GM21447 (cell line): ENCODE results near the gene PKIG.
"Not testable (repeated sequence)": the region's sequence is repeated elsewhere in the genome, so short reads cannot be mapped to it uniquely, and the experiment has no call there.

Experiments
- ATAC-seq: cut with Tn5 transposase; IDR thresholded peaks from one replicate; pipeline ENCODE4 v1.9.1; 2021; ENCODE audit not compliant: unreplicated experiment

PKIG gene

DNA sequence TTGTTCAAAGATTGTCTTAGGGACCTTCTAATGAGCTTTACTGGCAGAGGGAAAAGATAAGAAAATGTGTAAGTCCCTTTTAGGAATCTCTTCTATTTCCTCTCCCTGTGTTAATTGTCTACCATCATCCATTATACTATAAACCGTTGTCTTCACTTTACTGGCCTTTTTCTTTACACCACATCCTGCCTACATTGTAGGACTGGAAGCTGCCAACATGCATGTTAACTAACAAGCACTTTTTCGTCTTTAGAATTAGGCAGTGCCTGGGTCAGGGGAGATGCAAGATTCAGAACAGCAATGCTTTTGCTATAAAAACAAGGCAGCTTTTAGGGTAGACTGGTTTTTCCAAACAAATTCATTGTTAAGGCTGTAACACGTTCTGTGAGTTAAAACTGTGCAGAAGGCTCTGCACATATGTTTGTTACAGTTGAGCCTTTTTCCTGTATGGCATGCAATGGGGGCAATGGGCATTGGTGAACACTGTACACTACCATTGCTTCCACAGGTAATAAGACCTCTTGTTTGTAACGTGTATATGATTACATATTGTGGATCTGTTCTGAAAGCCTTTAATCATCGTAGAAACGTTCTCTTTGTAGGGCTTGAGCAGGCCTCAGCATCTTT, 10.9 kb upstream of the PKIG start:
- no peak for ATAC-seq

DNA sequence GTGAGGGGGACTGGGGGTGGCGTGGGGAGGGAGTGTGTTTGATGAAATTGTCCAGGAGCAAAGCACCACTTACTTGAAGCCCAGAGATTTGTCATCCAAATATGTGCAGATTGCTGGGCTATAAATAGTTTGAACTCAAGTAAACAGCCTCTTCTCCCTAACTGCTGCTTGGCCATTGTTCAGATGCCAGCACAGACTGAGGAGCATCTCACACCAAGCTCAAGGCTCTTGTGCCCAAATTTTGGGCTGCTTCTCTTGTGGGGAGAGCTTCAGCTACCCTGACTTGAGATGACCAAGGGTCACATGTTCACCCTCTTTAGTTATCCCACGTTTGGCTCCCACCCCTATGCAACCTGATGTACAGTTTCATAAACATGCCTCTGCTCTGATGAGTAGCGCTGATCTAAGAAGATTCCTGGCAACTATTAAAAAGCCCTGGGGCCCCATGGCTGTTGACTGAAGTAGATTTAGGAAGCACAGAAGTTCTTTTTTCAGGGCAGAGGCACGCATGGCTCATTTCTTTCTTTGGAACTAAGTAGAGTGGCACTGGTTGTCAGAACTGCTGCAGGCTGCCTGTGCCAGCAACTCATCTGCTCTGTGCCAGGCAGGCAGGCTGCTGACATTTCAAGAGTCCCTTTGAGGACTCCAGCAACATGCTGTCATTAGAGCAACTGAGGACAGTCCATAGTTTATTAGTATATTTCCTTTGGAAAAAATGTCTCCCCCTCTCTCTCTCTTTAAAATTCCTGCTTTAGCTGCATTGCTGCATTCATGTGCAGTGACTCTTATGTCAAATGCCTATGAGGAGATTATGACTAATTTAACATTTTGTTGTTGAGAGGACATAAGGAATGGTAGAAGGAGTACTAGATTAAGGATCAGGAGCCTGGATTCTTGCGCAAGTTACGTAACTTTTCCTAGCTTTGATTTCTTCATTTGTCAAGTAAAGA, 9.6 kb upstream of the PKIG start:
- no peak for ATAC-seq

DNA sequence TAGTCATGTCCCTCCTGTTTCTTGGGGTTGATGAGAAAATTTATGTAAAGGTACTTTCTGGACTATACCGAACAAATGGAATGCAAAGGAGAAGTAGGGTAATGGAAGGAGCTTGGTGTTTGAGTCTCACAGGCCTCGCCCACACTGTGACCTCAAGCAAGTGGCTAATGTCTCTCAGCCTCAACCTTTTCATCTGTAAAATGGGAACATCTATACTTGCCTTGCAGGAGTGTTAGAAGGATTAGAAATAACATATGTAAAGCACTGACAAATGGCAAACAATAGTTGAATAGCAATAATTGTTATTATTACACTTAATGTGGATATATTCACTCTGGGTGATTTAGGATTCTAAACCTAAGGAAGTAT, 8.9 kb upstream of the PKIG start:
- no peak for ATAC-seq

DNA sequence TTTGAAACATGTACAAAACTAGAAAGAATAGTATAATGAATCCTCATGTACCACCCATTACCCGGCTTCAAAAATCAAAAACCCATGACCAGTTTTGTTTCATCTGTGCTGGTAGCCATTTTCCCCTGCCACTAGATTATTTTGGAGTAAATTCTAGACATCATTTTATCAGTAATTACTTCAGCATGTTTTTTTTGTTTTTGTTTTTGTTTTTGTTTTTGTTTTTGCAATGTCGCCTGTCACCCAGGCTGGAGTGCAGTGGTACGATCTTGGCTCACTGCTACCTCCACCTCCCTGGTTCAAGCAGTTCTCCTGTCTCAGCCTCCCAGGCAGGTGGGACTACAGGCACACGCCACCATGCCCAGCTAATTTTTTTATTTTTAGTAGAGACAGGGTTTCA, 8.0 kb upstream of the PKIG start:
- no peak for ATAC-seq

DNA sequence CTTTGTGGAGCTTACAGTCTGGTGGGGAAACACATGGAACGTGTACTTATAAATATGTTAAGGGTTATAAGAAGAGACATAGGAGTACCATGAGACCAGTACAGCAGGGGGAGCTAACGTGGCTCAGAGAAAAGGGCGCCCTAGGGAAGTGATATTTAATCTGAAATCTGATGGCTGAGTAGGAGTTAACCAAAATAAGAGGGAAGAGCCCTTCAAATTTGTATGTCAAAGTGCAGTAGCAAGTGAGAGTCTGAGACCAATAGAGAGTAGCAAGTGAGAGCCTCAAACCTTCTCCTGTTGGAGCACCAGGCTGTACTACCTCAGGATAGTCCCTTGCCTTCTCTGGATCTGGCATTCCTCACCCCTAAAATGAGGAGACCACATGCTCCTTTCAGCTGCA, 6.1 kb upstream of the PKIG start:
- ATAC-seq, result no peak

DNA sequence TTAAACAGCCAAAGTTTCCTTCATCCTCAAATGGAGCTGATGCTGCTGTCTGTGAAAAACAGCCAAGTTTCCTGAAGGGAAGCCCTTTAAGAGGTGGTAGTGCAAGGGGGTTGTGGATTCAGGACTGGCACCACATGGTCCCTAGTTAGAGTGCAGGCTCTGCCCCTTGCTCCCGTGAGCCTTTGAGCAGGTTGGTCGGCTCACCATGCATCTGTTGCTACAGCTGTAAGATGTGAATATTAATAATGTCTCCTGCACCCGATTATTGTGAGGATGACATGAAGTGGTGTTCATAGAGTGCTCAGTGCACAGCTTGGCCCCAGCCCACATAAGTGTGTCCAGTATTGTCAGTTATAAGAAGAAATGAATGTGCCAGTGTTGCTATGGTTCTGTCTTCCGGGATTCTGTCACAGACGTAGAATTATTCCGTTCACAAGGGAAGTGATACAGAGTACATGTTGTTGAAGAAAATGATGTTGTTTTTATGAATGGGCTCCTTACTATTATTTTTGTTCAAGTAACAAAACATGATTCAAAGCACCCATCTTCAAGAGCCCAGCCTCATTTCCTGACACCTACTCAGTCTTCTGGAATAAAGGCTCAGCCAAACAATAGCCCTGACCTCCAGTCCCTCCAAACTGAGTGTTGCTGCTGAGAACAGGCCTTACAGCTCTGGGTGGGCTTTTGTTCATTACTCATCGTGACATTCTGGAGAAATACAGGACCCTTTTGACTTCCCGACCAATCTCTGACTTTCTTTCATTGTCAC, 2.9 kb upstream of the PKIG start:
- no peak for ATAC-seq

DNA sequence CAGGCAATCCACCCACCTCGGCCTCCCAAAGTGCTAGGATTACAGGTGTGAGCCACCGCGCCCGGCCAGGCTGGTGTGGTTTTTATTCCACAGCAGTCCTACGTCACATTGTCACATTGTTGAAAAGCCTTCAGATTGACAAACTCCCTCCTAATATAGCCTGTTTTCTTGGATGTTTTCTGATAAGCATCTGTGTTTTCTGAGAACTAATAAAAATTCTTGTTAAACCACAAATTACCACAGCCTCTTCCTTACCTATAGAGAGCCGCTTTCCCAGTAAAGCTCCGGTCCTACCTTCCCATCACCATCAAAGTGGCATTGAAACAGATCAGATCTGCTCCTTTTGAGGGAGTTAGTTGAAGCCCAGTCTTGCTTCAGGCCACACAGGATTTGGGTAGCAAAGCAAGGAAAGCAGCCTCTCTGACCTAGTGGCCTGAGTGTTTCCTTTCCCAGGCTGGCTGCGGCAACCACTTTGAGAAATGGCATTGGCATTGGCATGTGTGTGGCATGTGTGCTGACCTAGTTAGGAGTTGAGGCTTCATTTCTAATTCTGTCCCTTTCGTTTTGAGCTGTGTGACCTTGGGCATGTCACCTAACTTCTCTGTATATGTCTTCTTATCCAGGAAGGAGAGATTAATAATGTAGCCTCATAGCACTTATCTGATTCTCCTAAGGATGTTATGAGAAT, 1.7 kb upstream of the PKIG start:
- no peak for ATAC-seq

DNA sequence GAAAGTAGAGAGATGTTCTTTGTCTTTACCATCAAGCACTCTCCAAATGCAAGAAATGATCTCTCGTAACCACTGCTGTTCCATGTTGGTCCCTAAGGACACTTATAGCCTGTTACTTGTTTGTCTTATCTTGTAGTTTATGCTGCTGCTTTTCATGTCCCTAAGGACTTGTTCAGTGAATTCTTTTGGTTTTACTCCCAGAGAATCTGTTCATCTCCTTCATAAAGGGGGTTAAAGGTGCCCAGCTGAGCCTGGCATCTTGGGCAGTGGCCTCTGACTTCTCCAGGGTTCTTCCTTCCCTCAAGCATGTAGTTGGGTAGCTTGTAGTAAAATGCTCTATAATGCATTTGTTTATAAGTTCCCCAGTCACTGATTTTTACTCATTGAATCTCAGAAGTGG, 864 bp upstream of the PKIG start:
- no peak for ATAC-seq

DNA sequence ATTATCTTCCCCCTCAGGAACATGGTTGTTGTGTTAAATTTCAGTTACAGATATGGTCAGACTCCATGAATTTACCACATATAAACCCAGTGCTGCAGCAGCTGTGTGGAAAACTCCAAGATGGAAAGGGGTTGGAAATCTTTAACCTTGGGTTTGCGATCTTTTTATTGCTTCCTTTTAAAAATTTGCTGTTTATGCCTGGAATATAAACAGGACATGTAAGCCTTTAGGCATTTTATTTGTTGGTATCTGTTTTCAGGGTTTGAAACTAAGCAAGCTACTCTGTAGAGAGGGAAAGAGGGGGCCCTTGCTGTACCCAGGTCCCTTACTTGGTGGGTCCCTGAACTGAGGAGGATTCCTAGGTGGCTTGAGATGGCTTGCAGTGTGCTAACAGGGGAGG, 778 bp downstream of the PKIG start:
- ATAC-seq, result no peak

DNA sequence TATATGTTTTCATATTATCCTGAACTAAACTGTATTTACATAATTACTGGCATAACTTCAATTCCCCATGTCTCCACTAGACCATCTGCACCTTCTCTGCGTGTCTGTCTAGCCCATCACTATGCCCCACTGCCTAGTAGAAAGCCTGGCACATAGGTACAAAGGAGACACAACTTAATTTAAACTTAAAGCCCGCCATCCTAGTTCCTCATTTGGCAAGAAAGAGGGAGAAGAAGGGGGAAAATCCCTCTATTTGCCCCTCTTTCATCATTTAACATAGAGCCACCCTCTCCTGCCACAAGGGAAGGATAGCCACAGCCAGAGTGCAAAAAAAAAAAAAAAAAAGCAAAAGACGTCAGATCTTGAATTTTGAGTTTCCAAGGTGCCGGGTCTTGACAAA, 1.8 kb downstream of the PKIG start:
- ATAC-seq, result no peak

DNA sequence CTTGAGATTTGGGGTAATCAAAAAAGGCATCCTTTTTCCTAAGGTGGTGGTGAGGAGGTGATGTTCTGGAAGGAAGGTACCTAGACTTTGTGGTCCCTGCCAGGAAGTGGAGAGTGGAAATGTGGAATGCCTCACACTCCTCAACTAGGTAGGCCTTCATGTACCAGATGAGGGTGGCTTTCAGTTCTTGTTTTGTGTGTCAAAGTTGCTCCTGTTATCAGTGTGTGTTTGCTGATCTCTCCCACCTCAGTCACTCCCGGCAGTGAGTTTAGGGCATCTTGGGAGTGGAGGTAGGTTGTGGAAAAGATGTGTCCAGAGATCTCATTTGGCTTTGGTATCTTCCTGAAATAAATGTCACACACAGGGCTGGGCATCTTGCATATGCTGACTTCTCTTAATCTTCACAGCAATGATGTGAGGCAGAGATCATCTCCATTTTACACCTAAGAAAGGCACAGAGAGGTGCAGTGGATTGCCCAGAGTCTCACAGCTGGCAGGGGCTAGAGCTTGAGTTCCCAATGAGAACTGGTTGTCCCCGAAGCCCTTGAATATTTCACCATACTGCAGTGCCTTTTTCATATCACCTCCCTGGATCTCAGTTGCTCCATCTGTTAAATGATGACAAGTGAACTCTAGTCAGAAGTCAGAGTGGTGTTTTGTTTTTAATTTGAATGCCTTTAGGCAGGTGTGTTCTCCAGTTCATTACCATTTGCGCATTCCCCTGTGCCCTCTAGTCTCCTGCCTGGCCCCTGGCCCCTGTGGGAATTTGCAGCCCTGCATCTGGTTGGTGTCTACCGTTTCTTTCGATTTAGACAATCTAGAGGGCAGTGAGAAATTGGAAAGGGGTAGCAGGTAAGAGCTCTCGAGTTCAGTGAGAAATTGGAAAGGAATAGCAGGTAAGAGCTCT, 2.9 kb downstream of the PKIG start:
- no peak for ATAC-seq

DNA sequence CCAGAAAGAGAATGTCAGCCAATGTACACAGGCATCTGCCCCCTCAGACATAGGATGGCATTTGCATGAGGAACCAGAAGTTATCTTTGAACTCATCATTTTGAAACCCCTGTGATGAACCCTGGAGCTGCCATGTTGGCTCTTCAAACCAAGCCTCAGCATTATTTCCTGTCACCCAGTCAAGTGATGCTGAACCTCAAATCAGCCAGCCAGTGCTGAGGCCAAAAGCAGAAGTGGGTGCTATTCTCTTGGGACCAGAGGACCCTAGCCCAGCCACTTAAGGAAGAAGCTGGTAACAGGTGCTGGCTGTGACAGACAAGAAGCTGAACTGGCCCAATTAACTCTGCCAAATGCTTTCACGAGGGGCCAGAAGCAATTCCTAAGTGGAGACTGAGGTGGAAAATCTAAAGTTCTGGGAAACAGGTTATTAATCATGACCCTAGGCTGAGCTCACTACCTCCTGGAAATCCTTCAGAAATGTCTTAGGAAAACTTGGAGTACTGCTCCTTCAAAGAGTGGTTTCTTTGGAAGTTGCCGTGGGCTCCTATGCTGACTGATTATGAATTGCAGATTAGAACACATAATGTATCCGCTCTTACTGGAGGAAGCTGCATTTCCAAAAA, 4.0 kb downstream of the PKIG start:
- peak; percentile 65 for ATAC-seq

DNA sequence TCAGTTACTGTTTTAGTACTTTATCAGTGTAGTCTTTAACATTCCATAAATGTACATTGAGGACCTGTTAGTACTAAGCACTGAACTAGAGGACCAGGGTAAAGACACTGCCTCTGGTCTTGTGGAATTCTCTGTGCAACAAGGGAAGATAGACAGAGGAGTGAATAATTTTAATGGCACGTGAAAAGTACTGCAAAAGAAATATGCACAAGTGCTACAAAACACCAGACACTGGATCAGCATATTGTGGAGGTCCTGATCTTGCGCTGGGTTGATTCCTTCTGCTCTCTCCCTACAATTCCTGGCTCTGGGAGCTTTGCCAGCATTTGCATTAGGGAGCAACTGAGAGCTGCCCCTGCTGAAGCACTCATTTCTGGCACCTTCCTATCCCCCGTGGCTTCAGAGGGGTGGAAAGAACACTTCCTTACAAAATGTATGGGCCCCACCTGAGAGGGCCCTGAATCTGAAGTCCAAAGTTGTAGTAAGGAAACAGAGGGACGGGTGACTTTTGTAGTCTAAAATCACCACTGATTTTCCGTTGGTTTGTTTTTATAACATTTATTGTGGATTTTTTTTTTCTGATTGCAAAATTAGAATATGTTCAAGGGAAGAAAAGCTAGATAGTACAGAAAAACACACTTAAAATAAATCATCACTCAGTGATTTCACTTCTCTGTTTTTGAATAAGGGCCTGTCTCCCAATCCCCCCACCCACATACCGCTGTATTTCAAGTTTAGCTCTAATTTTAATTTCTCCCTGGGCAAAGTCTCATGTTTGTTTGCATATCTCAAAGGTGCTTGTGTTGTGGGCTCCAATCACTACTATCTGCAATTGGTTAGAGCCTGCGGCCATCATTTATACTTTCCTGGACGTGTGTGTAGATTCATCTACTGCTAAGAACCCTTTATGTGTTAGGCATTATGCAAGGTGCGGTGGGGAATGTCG, 4.9 kb downstream of the PKIG start:
- no peak for ATAC-seq

DNA sequence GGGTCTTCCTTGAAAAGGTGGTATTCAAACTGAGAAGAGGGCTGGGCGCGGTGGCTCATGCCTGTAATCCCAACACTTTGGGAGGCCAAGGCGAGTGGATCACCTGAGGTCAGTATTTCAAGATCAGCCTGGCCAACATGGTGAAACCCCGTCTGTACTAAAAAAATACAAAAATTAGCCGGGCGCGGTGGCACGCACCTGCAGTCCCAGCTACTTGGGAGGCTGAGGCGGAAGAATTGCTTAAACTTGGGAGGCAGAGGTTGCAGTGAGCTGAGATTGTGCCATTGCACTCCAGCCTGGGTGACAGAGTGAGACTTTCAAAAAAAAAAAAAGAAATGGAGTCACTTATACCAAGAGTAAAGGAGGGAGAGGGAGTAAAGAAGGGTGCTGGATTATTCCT, 5.9 kb downstream of the PKIG start:
- ATAC-seq, result not testable (repeated sequence)

DNA sequence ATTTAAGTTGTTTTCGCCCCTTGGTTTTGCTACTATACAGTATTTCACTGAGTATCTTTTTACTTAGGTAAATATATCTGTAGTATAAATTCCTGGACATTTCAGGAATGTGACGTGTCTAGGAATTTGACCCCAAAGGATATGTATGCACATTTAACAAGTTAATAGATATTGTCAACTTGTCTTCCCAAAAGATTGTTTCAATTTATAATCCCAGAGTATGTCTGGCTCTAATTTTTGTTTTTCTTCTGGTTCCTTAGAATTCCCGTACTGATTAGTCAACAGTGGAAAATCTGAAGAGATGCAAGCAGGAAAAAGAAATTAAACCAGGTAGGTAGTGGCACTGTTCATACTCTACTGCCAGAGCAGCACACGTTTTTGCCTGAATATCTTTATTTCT, 7.2 kb downstream of the PKIG start:
- no peak for ATAC-seq

DNA sequence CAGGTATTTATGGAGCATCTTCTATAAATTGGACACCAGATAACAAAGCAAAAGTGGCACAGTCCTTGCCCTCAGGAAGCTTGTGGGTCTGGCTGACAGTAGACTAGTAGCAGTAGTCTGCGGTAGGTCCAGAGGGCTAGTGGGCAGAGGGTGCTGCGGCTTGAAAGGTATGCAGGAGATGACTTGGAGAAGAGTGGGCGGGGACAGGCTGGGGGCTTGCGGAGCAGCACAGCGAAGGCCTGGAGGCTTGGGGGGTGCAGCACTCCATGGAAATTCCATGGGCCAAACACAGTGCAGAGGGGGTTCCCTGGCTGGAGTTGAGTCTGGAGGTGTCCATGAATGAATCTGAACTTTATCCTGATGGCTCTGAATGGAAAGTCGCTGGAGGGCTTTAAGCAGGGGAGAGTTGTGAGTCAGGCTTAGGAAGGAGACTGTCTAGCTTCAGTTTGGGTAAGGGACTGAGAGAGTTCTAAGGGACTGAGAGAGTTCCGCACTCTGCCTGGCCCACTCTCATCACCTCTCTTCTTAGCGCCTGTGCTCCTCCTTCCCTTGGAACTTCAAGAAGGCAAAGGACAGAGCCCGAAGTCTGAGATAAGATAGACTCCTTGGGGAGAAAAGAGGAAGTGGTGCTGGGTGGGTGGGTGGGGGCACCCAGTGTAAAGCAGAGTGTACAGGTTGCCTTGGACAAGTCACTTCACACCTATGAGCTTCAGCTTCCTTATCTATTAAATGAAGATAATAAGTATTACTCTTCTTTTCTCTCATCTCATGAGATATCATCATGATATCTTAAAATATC, 8.8 kb downstream of the PKIG start:
- no peak for ATAC-seq

DNA sequence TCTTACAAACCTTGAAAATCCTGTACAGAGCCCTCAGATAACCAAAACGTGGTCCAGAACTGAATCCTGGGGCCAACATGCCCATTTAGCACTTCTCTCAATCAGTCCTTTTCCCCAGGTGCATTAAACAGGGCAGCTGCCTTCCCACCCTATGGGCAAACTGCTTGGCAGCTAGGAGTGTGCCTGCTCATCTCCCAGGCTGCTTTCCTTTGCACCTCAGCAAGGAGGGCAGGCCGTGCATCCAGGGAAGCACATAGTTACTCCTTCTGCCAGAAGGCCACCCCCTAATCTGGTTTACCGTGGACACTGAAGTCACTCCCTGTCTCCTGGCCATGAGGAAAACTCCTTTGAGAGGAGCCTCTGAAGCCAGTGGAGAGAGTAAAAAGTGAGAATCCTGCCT, 10.0 kb downstream of the PKIG start:
- no peak for ATAC-seq

DNA sequence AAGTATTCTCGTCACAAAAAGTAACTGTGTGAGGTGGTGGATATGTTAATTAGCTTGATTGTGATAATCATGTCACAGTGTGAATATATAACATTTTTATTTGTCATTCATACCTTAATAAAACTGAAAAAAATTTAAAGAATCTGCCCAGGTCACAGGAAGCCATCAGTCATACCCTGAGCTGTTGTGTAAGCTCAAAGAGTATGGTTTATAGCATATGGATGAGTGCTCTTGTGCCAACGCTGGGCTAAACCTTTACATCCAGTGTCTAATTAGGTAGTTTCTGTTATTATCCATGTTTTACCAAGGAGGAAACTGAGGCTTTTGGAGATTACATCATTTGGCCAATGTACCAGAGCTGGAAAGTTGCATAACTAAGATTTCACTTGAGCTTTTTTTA, 11.4 kb downstream of the PKIG start:
- no peak for ATAC-seq
